HPDE6-E6E7 (cell line): ENCODE results near the gene FER1L5.
A peak's percentile ranks its signal among the peaks of the same experiment; 100 is the strongest.

Experiments used
- DNase-seq: peaks from one replicate; pipeline ENCODE4 v3.0.0; 2011; ENCODE audit warnings: missing footprints; ENCODE audit errors: extremely low spot score

The FER1L5 gene

DNA sequence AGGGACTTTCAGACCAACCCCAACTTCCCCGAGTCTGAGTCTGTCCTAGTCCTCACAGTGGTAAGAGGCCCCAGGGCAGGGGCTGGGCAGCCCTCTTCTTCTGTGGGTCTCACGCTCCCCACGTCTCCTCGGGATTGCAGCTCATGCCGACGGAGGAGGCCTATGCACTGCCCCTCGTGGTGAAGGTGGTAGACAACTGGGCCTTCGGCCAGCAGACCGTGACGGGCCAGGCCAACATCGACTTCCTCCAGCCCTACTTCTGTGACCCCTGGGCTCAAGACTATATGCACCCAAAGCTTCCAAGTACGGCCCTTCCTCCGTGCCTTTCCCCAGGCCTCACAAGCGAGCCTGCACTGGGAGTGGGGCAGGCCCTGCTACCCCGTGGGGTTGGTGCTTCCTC, 53.0 kb downstream of the FER1L5 start:
- no peak for DNase-seq

DNA sequence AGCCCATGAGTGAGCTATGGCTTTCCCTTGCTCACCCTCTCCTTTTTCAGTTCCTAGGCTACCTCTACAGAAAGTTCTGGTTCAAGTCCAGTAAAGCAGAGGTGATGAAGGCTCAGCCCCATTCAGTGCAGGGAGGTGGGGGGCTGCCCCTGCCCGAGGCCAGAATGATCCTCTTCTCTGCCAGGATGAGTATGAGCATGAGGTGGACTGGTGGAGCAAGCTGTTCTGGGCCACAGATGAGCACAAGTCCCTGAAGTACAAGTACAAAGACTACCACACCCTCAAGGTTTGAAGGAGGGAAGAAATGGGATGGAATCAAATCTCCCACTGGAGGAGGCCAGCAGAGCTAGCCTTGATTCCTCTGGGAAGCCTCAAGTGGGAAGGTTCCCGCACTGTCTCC, 54.9 kb downstream of the FER1L5 start:
- DNase-seq: no peak

DNA sequence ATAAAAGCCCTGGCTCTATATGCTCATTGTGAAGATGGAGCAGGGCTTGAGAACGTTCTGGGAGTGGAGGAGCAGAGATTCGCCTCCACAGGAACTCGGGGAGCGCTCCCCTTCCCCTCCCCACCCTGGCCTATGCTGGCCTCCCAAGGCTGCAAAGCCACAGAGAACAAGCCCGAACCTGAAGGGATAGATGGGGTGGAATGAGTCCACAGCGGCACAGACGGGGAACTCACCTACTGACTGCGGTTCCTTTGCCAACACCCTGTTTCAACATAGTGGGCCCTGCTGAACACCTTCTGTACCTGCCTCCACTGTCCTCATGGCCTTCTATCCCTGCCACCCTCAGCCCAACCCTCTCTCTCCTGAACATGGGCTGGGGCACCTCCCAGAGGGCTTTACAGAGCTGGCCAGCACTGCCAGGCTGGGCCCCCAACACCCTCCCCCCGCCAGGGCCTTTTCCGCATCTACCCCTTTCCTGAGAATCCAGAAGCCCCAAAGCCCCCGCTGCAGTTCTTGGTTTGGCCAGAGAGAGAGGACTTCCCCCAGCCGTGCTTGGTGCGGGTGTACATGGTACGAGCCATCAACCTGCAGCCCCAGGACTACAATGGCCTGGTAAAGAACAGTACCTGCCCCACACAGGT, 55.8 kb downstream of the FER1L5 start:
- peak; percentile 96 for DNase-seq

DNA sequence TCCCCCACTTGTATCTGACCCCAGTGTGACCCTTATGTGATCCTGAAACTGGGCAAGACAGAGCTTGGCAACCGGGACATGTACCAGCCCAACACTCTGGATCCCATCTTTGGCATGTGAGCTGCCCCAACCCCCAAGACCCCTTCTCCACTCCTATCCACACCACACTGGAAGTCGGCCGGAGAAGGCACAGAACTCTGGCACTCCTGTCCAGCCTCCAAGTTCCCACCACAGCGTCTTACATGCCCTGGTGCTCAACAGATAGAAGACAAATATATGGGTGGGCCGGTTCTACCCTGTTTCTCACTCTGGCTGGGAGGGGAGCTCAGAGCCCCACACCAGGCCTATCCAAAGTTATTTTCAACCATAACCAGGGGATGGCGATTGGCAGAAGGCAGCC, 56.5 kb downstream of the FER1L5 start:
- DNase-seq: no peak

DNA sequence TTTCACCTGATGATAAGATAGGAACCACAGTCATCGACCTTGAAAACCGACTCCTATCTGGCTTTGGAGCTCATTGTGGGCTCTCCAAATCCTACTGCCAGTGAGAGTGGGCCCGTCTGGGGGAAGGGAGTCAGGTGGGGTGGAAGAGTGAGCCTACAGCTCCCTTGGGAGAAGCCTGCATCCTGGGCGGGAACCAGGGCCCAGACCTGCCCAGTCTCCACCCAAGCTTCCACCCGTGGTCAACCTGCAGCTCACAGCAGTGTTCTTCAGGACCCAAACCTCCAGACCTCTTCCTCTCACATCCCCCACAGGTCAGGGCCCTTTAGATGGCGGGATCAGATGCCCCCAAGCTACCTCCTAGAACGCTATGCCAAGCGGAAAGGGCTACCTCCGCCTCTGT, 57.1 kb downstream of the FER1L5 start:
- DNase-seq: no peak

DNA sequence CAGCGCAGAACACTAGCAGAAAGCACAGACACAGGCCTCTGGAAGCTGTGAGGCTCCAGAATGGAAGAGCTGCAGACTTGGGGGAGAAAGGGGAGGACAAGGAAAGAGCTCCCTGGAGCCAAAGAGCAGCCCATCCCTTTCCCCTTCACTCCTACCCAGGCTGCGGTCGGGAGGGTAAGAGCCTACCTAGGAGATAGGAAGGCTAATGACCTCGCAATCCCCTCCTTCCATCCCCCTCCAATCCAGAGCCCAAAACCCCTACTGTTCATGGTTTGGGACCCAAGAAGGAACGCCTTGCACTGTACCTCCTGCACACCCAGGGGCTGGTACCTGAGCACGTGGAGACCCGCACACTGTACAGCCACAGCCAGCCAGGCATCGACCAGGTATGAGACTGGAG, 57.5 kb downstream of the FER1L5 start:
- DNase-seq: no peak

DNA sequence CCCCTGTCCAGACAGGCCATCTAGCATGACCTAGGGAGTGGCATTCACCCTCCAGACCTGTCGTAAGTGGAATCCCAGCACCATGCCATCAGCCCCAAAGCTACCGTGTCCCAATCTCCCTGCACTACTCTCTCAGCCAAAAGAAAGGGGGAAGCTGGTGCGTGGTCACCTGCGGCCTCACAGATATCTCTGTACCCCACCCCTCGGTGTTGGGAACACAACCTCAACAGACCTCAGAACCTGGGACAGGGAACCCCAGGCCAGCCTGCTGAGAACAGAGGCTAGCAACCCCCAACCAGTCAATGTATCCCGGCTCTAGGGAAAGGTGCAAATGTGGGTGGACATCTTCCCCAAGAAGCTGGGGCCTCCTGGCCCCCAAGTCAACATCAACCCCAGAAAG, 59.1 kb downstream of the FER1L5 start:
- no peak for DNase-seq

DNA sequence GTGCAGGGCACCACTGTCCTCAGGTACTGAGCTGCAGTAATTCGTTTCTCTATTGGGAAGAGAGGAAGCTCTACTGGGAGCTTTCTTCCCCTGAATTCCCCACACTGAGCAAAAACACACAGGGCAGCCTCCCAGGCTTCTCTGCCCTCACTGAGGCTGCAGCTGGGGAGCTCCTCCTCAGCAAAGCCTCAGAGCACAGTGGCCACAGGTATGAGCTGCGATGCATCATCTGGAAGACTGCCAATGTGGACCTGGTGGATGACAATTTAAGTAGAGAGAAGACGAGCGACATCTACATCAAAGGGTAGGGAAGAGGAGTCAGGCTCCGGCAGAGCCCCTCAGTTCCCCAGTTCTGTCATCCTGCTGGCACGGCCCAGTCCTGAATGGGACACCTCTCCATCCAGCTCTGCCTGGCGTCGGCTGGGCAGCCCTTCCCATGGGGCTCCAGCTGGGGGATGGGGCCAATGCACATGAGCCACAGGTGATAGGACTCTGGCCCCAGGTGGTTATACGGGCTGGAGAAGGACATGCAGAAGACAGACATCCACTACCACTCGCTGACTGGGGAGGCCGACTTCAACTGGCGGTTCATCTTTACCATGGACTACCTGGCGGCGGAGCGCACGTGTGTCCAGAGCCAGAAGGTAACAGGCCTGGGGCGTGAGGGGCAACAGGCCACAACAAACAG, 59.7 kb downstream of the FER1L5 start:
- peak; percentile 53 for DNase-seq

DNA sequence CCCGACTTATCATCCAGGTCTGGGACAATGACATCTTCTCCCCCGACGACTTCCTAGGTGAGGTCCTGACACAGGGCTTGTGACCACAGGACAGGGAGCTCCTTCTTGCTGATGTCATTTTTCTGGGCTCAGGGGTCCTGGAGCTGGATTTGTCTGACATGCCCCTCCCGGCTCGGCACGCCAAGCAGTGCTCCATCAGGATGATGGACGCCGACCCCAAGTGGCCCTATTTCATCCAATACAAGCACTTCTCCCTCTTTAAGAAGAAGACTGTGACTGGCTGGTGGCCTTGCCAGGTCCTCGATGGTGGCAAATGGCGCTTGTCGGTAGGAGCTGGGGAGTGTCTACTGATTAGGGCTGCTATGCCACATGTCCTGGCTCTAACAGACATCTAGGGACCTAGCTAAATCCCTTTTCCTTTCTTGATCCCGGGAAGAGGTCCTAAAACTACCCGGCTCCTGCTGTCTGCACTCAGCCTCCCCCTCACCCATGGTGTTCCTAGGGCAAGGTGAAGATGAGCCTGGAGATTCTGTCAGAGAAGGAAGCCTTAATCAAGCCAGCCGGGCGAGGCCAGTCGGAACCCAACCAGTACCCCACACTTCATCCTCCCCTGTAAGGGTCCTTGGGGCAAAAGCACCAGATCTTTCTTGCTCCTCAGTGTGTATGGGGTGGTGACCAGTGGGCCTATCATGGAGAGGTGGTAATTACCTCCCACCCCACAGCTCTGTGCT, 60.6 kb downstream of the FER1L5 start:
- DNase-seq: no peak

DNA sequence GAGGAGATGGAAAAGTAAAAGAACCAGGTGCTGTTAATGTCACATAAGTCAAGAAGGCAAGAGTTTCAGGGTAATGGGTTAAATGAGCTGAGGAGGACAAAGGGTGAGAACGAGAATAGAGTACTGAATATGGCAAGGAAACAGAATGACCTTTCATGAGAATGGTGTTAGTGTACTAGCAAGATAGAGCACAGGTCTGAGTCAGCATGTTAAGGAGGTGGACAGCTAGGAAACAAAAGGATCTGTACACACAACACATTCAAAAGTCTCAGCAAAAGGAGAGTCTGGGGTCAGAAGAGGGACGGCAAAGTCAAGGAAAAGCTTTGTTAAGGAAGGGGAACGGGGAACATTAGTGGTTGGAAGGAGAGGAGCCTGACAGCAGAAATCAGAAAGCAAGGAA, 68.4 kb downstream of the FER1L5 start:
- no peak for DNase-seq

DNA sequence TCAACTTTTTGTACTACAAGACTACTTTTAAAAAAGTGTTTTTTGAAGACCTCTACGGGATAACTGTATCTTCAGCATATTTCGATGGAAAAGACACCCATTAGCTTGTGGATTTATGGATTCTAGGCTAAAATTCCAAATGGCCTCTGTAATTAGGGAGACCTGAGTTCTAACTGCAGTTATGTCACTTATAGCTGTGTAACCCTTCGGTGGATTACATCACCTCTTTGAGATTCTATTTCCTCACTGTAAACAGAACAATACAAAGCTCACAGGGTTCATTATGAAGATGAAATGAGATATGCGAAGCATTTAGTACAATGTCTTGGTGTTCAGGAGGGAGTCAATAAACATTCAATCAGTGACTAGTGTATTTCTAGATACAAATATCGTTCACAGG, 73.1 kb downstream of the FER1L5 start:
- DNase-seq: no peak

DNA sequence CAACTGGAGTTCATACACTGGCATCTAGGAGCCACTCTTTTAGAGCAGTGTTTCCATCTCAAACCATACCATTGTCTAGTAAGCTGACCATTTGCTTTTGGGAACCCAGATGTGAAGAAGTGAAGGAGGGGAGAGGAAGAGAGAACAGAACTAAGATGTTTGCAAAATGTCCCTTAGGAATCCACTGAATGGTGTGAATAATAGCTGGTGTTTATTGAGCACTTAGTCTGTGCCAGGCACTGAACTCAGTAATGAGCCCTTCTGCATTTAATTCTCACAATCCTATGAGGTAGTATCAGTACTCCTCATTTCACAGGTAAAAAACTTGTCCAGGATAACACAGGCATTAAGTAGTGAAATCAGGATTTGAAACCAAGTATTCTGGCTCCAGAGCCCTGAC, 73.8 kb downstream of the FER1L5 start:
- no peak for DNase-seq

DNA sequence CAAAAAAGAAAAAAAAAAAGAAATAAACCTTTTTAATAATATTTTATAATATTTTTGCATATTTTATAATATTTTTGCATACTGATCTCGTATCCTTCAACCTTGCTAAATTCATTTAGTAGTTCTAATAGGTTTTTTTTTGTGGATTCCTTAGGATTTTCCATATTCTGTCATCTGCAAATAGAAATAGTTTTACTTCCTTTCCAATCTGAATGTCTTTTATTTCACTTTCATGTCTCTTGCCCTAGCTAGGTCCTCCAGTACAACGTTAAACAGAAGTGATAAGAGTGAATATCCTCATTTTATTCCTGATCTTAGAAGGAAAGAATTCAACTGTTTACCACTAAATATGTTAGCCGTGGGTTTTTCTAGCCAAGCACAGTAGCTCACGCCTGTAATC, 83.6 kb downstream of the FER1L5 start:
- no peak for DNase-seq

DNA sequence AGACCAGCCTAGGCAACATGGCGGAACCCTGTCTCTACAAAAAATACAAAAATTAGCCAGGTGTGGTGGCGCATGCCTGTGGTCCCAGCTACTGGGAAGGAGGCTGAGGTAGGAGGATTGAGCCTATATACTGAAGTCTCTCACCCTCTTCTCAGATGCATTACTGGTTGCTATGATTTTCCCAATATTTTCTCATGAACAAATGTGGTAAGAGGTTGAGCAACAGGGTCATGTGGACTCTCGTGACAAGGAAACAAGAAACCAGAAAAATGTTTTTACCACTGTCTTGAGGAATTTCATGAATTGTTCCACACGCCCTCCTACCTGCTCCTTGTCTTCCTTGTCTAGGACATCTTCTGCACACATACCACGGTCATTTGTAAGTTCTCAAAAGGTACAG, 84.9 kb downstream of the FER1L5 start:
- no peak for DNase-seq

DNA sequence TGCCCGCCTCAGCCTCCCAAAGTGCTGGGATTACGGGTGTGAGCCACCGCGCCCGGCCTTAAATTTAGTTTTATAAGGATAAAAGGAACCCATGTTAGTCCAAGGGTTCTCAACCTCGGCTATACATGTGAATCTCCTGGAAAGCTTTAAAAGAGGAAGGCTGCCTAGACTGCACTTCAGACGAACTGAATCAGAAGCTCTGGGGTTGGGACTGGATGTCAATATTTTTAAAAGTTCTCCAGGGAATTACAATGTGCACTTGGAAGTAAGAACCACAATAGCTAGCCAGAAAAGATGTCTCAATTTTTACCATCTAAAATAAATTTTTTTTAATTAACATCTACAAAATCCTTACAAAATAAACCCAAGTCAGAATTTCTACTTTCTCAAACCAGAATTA, 87.2 kb downstream of the FER1L5 start:
- no peak for DNase-seq

DNA sequence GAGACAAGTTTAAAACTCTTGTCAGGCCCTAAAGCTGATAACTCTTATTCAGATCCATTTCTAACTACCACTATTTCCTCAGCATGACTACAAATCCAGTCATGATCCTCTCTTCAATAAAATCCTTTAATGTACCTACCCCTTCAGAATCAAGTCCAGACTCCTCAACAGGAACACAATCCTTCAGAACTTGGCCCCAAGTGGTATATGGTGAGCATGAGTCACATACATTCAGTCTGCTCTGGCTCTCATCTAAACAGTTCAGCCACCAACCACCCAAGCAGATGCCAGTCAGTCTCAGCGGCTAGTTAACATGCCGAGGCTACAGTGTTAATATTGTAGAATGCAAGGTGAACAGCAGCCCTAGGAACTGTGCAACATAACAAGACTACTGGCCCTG, 87.6 kb downstream of the FER1L5 start:
- peak; percentile 73 for DNase-seq

DNA sequence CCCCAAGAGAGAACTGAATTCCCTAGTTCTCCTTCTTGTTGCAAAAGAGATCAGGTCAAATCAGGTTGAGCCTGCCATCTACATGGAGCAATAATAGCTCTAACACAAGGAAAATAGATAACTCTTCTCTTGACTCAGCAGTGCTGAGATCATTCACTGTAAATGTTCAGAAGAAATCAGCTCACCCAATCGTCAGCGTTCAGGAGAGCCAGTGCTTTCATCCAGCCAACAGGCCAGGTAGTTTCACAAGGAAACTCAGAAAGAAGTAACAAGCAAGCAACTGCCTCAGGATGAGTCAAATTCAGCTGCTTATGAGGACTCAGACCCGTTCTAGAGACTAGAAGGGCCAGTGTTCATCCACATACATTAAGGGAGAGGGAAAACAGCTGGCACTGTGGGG, 91.4 kb downstream of the FER1L5 start:
- DNase-seq: no peak

DNA sequence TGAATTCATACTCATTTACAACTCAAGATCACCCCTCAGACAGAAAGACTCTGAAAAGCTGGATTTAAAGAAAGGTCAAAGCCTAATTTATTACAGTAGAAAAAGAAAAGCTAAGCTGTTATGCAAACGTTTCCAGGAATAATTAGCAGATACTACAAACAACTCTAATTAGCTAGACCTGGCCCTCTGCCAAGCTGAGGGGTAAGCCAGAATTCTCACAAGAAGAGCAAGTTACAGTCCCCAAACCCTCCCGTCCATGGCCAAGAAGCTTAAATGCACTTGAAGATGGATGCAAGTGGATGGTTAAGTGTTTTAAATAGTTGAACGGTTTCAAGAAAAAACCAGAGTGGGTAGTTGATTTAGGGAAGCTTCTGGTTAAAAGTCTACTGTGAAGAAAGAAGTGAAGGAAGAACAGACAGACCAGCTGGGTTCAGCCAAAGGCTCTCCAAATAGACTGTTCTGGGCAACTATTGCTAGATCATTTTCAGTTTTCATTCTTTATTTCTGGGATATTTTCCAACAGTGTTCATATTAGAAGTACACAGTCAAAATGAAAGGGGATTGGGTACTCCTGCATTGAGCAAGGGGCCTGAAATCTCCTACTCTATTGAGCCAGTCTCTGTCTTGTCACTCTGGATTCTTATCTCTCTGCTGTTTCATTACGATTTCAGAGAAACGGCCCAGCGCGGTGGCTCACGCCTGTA, 92.5 kb downstream of the FER1L5 start:
- DNase-seq: no peak

DNA sequence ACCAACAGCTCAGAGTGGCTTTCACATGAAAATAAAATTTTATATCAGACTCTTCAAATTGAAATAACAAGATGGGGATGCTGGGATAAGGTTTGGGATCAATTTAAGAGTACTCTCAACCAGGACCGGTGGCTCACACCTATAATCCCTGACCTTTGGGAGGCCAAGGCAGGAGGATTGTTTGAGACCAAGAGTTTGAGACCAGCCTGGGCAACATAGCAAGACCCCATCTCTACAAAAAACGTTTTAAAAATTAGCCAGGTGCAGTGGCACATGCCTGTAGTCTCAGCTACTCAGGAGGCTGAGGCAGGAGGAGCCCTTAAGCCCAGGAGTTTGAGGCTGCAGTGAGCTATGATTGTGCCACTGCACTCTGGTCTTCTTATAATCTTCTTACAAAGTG, 94.7 kb downstream of the FER1L5 start:
- DNase-seq: no peak

DNA sequence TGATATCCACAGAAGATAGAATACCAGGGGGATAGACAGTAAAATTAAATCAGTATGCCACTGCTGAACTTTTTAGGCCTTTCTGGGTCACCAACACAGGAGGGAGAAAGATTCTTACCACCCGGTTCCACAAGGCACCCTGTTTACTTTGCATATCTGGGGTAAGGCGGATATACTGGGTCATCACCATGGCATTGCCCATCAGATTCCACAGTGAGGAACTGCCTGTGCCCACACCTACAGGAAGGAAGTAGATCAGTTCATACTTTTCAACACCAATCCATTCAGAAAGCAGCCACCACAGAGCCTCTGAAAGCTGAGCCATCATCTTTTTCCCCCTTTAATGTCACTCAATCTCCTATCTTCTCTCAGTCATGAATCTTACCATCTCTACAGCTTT, 95.3 kb downstream of the FER1L5 start:
- DNase-seq: no peak

DNA sequence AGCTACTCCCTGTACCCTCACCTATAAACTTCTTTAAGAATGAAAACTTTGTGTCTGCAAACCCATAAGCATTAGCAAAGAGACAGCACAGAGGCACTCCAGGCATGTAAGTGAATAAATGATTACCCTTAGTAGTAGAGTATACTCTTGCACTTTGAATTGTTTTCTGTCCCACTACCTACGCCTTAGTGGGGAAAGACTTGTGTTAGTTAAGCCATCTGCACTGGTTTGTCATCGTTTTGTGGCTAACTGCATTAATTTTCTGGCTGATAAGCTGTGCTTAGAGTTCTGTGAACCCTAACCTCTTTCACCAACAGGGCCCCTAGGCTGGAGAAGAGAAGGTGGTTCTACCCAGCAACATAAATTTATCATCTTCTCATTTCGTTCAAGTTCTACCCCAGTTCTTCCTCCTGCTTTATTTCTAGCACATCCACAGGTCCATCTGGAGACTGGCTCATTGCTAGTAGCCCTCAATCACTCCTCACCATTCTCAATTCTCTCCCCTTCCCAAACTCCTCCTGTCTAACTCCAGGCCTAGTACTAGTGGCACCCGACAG, 96.6 kb downstream of the FER1L5 start:
- DNase-seq: no peak
